ENCODE results near the gene VPS29.

VPS29 gene

DNA sequence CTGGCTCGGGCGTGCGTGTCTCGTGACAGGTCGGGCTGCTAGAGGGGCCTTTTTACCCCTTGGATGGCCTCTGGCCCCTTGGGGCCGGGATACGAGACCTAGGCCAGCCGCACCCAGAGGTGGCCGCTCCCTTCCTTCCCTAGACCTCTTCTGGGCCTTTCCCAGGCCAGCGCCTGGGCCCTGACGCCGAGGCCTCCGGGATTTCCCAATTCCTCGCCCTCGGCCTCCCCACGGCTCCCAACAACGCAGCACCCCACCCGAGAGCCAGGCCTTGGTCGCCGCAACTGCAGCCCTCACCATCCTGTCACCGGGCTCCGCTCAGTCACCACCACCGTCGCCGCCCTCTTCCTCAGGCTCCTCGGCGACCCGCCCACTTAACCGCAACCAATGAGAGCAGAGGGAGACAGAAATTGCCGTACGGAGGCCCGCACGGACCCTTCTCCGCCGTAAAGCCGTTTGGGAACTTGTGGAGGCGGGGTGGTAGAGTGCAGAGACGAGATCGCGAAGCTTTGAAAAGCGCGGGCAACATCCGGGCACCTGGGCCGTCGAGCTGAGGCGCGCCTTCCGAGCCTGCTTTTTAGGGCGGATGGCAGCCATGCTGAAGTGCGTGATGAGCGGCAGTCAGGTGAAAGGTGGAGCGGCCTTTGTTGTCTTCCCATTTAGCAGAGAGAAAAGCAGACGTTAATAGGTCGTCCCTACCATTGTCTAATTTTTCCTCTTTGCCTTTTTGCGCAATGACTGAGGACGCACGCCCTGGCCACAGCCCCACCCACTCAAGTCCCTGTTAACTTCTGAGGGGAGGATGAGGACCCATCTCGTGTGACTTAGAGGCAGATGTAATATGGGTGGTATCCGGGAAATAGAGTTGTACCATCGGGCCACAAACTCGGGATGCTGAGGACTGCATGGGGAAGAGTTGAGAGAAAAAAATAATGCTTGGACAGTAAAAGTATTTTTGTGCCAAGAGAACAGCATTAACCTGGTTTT lies at the start of gene VPS29, which contains the start of gene RAD9B:
Gene VPS29 (minus strand): TSS at position 360 of the 987 bp plus-strand sequence. CDS start 60 bp downstream, at position 300.
Gene RAD9B (plus strand): TSS at position 580 of the 987 bp plus-strand sequence. CDS start 7 bp downstream, at position 587.
- DNase-seq, result peak; percentile 98

DNA sequence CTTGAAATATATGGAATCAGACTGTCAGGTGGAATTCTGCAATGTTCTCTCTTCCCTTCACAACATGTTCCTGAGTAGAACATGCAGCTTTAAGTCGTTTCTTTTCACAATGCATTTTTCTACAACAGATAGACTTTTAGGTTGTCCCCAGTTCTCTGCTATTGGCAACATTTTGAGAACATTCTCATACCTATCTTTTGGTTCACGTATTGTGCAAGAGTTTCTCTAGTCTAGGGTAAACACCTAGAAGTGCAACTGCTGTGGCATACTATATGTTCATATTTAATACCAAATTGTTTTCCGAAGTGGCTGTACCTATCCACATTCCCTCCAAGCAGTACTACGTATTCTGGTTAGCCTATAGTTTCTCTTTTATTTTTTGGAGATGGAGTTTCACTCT lies 49.1 kb upstream of the VPS29 start:
- no peak for DNase-seq

- no peak for DNase-seq
These were observed 47.8 kb upstream of the VPS29 start for GRCh38 chr12:110549716-110550115.

DNA sequence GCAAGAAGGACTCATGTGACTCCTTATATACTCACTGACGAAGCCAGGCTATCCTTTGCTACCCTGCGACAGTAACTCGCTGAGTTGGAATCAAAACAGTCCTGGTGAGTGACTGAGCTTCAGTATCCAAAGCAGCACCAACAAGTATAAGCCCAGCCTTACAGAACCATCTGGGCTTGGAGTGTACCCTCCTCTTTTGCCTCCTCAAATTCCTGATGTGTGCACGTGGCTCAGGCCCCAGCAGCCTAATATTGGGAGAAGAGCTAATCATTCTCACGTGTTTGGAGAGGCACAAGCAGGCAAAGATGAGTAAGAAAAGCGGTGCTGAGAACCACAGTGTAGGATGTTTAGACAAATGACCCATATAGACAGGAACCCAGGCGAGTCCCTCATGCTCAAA lies 46.8 kb upstream of the VPS29 start:
- DNase-seq, result peak; percentile 60

DNA sequence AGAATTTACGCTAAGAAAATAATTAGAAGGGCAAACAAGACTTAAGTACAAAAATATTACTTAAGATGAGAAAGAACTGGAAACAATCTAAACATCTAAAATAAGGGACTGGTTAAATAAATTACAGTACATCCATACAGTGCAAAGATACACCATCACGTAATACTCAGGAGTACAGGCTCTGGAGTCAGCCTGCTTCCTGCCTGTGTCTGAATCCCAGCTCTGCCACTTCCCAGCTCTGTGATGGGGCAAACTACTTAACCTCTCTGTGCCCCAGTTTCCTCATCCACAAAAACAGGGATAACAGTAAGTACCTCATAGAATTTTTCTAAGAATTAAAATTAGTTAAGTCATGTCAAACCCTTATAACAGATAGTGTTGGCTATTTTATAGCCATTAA lies 45.2 kb upstream of the VPS29 start:
- no peak for DNase-seq

DNA sequence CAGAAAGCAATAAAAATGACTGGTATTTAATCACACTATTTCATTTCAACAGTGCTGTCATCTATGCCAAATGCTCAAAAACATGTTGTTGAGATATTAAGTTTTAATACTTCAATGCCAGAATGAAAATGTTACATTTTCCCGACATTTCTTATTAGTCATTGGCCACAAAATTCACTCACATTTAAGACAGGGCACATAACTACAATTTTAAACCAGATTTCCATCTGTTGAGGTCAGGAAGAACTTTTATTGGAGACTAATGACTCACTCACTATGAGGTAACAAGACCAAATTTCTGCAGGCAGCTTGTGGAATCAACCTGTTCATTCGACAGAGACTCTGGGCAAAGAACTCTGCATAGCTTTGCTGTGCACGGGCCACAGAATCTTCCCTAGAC lies 44.4 kb upstream of the VPS29 start:
- DNase-seq, result peak; percentile 96

DNA sequence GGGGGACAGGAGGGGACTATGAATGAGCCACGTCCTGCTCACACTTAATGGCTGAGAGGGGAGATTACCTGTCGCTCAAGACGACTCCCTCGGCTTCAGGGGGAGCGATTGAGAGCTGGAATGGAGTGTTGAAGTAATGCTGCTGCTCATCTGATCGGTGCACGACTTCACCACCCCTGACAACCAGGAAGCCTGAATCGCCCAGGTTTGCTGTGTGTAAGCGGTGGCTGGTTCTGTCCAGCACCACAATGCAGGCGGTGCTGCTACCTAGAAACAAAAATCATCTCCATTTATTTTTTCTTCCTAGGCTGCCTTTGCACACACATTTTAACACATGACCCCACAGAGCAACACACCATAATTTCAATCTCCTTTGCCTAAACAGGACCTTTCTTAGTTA lies 43.9 kb upstream of the VPS29 start:
- no peak for DNase-seq

- peak; percentile 96 for DNase-seq
These were observed 43.3 kb upstream of the VPS29 start for GRCh38 chr12:110545259-110545658.

GRCh38 chr12:110543965-110544364 lies 42.1 kb upstream of the VPS29 start:
- no peak for DNase-seq

- DNase-seq, result peak; percentile 56
These were observed 41.5 kb upstream of the VPS29 start for GRCh38 chr12:110543252-110543959.

GRCh38 chr12:110540048-110540447 lies 38.1 kb upstream of the VPS29 start:
- DNase-seq, result no peak

DNA sequence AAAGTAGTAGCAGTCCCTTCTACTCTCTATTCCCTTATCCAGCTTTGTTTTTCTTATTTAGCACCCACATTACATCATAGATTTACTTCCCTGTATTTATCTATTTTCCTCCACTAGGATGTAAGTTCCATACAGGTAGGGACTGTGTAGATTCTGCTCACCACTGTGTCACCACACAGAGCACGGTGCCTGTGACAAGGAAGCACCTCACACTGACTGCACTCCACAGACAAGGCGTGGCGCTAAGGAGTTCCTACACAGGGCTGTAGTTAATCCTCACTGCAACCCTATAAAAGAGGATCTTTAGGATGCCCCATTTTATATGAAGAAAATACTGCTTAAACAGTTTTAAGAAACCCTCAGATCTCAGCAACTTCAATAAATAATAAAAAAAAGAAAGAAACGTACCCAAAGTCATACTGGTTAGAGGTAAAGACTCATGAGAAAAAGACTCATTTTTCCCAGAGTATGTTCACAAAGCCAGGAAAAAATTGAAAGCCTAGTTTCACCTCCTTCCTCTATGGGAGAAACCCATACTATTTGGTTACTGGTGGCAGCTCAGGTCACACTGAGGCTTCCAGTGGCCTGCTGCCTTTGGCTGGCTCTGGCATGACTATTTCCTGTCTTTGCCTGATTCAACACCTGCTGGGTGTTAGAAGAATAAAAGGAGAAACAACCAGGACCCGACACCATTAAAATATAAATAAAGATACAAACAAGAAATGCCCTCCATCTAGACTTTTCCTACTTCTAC lies 37.1 kb upstream of the VPS29 start:
- DNase-seq, result no peak

- no peak for DNase-seq
These were observed 35.9 kb upstream of the VPS29 start for GRCh38 chr12:110537605-110538409.

- DNase-seq, result no peak
These were observed 35.1 kb upstream of the VPS29 start for GRCh38 chr12:110536834-110537604.

- DNase-seq, result no peak
These were observed 32.9 kb upstream of the VPS29 start for GRCh38 chr12:110534811-110535210.

DNA sequence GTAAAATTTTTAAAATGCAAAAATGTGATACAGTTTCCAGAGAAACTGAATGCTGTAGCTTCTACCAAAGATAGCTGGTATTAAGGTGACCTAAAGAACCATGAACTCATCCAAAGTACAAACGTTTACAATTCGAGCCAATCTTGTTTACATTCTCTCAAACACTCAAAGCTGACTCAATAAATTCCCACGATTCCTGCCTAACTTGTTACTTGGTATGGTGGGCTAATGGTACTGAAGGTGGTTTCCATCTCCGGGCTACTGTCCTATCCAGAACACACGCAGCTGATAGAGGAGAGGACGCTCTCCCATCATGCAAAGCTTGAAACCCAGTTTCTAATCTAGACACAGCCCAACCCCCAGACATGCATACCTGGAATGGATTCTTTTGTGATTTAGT lies 31.7 kb upstream of the VPS29 start:
- DNase-seq, result no peak

DNA sequence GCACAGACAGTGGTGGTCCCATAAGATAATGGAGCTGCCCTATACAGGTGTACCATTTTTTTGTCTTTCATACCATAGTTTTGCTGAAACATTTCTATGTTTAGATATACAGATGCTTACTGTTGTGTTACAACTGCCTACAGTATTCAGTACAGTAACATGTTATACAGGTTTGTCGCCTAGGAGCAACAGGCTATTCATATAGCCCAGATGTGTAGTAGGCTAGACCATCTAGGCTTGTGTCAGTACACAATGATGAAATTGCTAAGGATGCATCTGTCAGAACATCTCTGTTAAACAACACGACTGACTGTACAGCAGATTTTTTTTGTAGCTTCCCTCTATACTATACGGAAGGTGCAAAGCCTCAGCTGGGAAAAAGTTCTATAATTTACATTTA lies 30.7 kb upstream of the VPS29 start:
- no peak for DNase-seq

DNA sequence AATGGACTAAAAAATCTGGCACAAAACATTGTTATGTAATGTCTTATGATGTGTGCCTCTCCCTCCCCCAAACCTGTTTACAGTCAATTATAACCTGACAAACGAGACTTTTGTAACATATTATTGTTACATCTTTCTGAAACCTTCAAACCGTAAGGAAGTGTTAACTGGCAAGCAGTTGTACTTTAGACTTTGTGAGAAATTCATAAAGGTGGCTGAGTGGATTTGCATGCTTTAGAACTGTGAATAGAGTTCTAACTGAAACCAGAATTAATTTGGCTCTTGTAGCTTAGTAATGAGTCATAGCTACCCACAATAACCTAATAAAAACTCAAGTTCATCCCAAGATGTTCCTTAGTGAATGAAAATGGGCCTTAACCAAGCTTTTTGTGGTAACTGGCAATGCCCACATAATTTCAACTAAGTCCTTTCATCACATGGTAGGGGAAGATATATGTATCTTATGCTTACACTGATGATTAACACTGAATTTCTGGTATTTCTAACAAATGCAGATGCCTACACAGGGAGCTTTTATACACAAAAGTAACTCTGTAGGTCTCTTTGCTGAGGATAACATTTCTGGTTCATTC lies 29.9 kb upstream of the VPS29 start:
- DNase-seq, result peak; percentile 60

DNA sequence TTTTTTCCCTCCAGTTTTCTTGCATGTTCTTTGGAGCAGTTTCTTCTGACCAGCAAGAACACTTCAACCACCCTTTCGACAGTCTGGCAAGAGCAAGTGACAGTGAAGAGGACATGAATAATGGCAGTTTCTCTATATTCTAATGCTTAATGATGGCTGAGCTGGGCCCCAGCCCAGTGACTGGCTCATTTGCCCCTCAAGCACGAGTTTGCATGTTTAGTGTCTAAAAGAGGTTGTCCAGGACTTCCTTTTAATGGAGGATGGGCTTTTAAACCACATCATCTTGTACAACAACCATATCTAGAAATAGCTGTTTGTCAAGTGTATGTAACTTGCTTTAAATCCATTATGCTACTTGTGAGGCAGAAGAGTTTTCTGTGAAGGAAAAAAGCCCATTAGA lies 28.6 kb upstream of the VPS29 start:
- DNase-seq, result no peak

- DNase-seq, result no peak
These were observed 26.4 kb upstream of the VPS29 start for GRCh38 chr12:110528277-110528839.

Measured in fibroblast of upper back skin (primary cell).